ENCODE results near the gene TOM1L2. TPM values are rescaled to one million over a fixed set of nuclear protein-coding genes. Genes with fewer than 3 reads are reported as not detected.

TOM1L2 gene
- total RNA-seq, 1 donor from 2014 or later, result 4.3 TPM

DNA sequence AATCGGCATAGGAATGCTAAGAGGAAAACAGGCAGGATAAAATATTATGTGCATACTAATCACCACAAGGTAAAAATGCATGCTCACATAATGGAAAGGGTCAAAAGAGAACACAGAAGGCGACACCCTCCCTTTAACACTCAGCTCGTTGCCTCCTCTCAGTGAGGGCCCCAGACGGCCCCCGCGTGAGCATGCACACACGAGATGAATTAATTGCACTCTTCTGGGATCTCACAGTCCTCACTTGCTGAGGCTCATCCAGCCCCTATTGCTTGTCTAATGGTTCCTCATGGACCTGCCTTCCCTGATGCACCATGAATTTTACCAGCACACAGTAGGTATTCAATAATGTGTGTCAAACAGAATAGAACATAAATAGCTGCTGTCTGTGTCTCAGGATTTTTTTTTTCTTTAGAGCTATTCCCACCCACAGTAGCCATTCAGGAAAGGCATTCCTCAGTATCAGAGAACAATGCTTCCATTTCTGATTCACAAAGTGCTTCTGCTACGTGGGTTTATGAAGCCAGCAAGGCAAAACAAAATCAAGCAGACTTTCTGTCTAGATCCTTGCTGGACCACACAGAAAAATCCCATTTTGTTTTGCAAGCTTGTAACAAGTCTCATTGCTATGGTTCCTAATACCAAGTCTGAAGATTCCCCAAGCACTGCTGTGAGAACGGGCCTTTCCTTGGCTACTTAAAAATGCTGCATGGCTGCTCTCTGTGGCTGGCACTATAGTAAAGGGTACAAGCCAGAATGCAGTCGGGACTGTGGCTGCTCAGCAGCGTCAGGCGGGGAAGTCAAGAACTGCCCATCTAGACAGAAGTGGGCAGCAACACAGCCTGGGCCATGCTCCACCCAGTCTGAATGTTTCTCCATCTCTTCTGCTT lies 43.6 kb downstream of the TOM1L2 start:
- Mint-ChIP-seq H3K27ac (peak overlapping the region; percentile 8), H3K4me1 (peaks cover 31% of the 10 kb centered on the region), H3K9me3 (no peaks in the 10 kb centered on the region), H3K4me3 (no peak overlapping the region), H3K36me3 (no peaks in the 10 kb centered on the region), H3K27me3 (ENCODE audit: insufficient read depth, low read depth) (peaks cover 3% of the 10 kb centered on the region)
- Histone ChIP-seq H4K20me1 (ENCODE audit: low read depth) (no peaks in the 10 kb centered on the region), H2AFZ (replicated peaks) (peak overlapping the region; percentile 2), H3K4me3 (no peak overlapping the region), H3K9ac (no peak overlapping the region), H3K27me3 (no peaks in the 10 kb centered on the region), H3K79me2 (ENCODE audit: low read depth) (no peaks in the 10 kb centered on the region), H3K4me2 (peak overlapping the region; percentile 28), H3K27ac (no peak overlapping the region), H3K4me1 (peaks cover 17% of the 10 kb centered on the region), H3K36me3 (no peaks in the 10 kb centered on the region), H3K9me3 (ENCODE audit: low read depth) (no peaks in the 10 kb centered on the region), H3F3A (ENCODE audit: low read depth) (peaks cover 13% of the 10 kb centered on the region)
- DNase-seq (ENCODE audit: low spot score), result no peak
- no peak for TF ChIP-seq EZH2 (IDR thresholded peaks at IDR 0.05)
- TF ChIP-seq EZH2phosphoT487 (IDR thresholded peaks at IDR 0.05), result no peak
- TF ChIP-seq, protein P1, sequence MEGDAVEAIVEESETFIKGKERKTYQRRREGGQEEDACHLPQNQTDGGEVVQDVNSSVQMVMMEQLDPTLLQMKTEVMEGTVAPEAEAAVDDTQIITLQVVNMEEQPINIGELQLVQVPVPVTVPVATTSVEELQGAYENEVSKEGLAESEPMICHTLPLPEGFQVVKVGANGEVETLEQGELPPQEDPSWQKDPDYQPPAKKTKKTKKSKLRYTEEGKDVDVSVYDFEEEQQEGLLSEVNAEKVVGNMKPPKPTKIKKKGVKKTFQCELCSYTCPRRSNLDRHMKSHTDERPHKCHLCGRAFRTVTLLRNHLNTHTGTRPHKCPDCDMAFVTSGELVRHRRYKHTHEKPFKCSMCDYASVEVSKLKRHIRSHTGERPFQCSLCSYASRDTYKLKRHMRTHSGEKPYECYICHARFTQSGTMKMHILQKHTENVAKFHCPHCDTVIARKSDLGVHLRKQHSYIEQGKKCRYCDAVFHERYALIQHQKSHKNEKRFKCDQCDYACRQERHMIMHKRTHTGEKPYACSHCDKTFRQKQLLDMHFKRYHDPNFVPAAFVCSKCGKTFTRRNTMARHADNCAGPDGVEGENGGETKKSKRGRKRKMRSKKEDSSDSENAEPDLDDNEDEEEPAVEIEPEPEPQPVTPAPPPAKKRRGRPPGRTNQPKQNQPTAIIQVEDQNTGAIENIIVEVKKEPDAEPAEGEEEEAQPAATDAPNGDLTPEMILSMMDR (IDR thresholded peaks at IDR 0.05), result no peak

- no peaks in the 10 kb centered on the region for H3K36me3 ChIP-seq
- H3K9ac ChIP-seq, result no peak overlapping the region
- Mint-ChIP-seq H3K27me3 (ENCODE audit: insufficient read depth, low read depth) (peaks cover 3% of the 10 kb centered on the region), H3K4me1 (peaks cover 41% of the 10 kb centered on the region), H3K36me3 (no peaks in the 10 kb centered on the region), H3K27ac (no peak overlapping the region), H3K4me3 (no peak overlapping the region), H3K9me3 (no peaks in the 10 kb centered on the region)
- no peak for DNase-seq (ENCODE audit: low spot score)
- H3K79me2 ChIP-seq (ENCODE audit: low read depth), result no peaks in the 10 kb centered on the region
- H3K27ac ChIP-seq, result no peak overlapping the region
- no peak overlapping the region for H2AFZ ChIP-seq (replicated peaks)
- H3K27me3 ChIP-seq, result no peaks in the 10 kb centered on the region
- no peaks in the 10 kb centered on the region for H3K9me3 ChIP-seq (ENCODE audit: low read depth)
- TF ChIP-seq EZH2phosphoT487 (IDR thresholded peaks at IDR 0.05) (no peak), EZH2 (IDR thresholded peaks at IDR 0.05) (no peak)
- H3K4me2 ChIP-seq, result no peak overlapping the region
- peaks cover 26% of the 10 kb centered on the region for H3F3A ChIP-seq (ENCODE audit: low read depth)
- peaks cover 24% of the 10 kb centered on the region for H3K4me1 ChIP-seq
- no peaks in the 10 kb centered on the region for H4K20me1 ChIP-seq (ENCODE audit: low read depth)
- H3K4me3 ChIP-seq, result no peak overlapping the region
These were observed 45.3 kb downstream of the TOM1L2 start for GRCh38 chr17:17926840-17927449.

DNA sequence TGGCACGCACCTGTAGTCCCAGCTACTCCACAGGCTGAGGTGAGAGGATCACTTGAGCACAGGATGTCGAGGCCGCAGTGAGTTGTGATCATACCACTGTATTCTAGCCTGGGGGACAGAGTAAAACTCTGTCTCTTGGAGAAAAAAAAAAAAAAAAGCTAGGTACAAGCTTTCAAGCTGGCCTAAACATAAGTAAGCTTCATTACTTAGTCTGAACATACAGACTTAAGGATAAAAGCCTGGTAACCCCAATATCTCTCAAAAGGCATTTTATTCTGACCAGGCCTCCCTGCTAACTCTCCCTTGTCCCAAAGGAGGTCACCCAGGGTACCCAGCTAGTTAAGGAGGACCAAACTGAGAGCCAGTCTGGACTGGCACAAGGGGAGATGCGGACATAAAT lies 46.2 kb downstream of the TOM1L2 start:
- Histone ChIP-seq H3K4me3 (no peak overlapping the region), H3K9ac (no peak overlapping the region), H3K4me1 (peaks cover 33% of the 10 kb centered on the region)

More for the DNA sequence above, 46.2 kb downstream of the TOM1L2 start:
- peaks cover 3% of the 10 kb centered on the region for H3K27me3 Mint-ChIP-seq (ENCODE audit: insufficient read depth, low read depth)
- Histone ChIP-seq H3K36me3 (no peaks in the 10 kb centered on the region), H2AFZ (replicated peaks) (no peak overlapping the region), H3F3A (ENCODE audit: low read depth) (peaks cover 35% of the 10 kb centered on the region), H3K27me3 (no peaks in the 10 kb centered on the region), H3K79me2 (ENCODE audit: low read depth) (no peaks in the 10 kb centered on the region), H3K4me2 (no peak overlapping the region), H3K27ac (no peak overlapping the region), H3K9me3 (ENCODE audit: low read depth) (no peaks in the 10 kb centered on the region), H4K20me1 (ENCODE audit: low read depth) (no peaks in the 10 kb centered on the region)
- DNase-seq (ENCODE audit: low spot score), result no peak
- no peaks in the 10 kb centered on the region for H3K36me3 Mint-ChIP-seq
- no peak overlapping the region for H3K4me3 Mint-ChIP-seq
- H3K9me3 Mint-ChIP-seq, result no peaks in the 10 kb centered on the region
- H3K27ac Mint-ChIP-seq, result no peak overlapping the region
- TF ChIP-seq EZH2phosphoT487 (IDR thresholded peaks at IDR 0.05) (no peak), EZH2 (IDR thresholded peaks at IDR 0.05) (no peak)
- TF ChIP-seq, protein P1 (IDR thresholded peaks at IDR 0.05), result no peak
- peaks cover 49% of the 10 kb centered on the region for H3K4me1 Mint-ChIP-seq
